GM21529 (cell line): Measurements from ENCODE around the gene RPS6KL1.

Source experiments
- ATAC-seq: cut with Tn5 transposase; IDR thresholded peaks from one replicate; pipeline ENCODE4 v1.9.1; 2021; ENCODE audit not compliant: unreplicated experiment

Gene RPS6KL1

DNA sequence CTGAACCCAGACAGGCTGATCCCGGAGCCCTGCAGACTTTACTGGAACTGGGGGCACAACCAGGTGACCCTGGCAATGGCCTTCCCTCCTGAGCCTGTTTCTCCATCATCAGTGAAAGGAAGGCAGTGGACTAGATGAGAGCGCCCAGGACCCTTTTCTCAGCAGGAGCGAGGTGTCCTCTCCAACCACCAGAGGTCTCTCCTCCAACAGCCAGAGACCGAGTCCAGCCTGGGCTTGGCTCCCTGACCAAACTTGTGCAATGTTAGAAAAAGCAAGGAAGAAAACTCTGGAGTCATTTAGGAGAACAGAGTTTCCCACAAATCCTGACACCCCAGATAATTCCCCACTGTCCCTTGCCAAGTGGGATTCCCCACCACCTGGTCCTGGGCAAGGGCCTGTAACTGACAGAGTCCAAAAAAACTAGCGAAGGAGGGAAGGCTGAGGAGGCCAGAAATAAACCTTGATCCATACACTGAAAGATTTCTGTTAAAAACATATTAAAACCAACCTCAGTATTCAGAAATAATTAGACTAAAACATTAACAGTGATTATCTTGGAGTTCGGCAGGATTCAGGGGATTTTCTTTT lies 9.0 kb downstream of the RPS6KL1 start:
- no peak for ATAC-seq

DNA sequence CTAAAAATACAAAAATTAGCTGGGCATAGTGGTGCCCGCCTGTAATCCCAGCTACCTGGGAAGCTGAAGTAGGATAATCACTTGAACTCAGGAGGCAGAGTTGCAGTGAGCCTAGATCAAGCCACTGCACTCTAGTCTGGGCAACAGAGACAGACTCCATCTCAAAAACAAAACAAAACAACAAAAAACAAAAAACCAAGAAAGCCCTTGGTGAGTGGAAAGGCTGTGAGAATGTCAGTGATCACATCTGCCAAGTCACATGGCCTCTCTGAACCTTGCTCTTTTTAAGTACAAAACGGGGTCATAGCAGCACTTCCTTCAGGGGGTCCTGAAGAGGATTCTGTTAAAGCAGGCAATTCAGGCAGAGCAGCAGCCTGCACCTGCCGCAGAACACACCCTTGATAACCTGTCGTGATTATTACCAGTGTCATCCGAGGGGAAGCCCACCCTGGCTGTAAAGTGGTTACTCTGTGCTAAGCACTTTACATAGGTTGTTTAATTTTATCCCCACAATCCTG lies 9.6 kb downstream of the RPS6KL1 start:
- no peak for ATAC-seq

DNA sequence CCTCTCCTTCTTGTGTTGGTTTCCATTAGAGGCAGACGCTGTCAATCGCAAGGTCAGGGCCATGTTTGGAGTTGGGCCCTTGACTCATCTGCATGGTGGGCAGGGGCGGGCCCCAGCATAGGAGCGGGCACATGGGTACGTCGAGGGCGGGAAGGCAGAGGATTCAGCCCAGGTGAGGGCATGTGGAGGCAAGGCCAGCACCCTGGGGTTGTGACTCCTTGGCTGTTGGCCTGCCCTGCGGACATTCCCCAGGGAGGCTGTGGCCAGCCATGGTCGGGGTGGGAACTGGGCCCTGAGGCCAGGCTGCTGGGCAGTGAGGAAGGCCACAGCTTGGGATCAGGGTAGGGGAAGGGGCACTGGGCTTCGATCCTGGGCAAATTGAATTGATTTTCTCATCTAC lies 10.3 kb downstream of the RPS6KL1 start:
- no peak for ATAC-seq

DNA sequence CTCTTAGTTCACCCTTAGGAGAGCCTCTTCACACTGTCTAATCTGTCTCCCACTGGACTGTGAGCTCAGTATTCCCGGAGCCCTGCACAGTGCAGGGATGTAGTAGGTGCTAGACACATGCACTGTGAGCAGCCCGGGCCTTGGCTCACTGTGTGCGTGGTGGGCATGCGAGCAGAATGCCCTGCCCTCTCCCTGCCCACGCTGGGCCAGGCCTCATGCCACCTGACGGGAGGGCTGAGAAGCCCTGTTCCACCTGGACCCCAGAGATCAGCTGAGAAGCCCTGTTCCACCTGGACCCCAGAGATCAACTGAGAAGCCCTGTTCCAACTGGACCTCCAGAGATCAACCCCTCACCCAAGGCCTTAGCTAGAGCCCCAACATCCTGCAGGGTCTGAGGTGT lies 10.9 kb downstream of the RPS6KL1 start:
- ATAC-seq = no peak

DNA sequence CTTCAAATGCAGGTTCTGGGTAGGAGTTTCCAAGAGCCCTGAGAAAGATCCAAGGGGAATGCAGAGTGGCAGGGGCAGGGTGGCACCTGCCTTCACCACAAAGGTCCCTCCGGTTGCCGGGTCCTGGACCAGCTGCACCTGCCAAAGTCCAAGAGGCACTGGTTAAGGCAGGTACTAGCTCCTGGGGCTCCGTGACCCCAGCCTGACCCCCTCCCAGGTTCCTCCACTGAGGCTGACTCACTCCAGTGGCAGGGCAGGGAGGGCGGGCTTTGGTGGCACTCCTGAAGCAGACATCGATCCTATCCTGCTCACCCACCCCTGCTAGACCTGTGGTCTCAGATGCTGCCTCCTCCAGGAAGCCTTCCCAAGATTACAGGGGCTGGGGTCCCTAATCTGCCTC lies 11.4 kb downstream of the RPS6KL1 start:
- no peak for ATAC-seq

DNA sequence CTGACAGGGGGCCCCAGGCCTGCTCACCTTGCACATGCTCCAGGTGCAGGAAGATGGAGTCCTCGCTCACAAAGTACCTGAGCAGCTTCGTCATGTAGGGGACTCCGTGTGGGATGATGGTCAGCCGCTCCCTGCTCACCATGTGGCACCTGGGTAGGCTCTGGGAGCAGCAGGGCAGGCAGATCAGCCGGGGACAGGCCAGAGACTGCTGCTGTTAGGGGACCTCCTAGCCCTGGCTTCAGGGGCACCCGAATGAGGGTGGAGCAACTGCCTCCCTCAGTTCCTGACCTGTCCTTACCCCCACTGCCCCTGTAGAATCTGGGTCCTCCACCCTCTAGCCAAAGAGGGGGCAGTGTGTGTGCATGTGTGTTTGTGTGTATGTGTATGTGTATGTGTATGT lies 11.8 kb downstream of the RPS6KL1 start:
- no peak for ATAC-seq

- ATAC-seq = no peak
These were observed 12.5 kb downstream of the RPS6KL1 start for GRCh38 chr14:74910556-74910955.

DNA sequence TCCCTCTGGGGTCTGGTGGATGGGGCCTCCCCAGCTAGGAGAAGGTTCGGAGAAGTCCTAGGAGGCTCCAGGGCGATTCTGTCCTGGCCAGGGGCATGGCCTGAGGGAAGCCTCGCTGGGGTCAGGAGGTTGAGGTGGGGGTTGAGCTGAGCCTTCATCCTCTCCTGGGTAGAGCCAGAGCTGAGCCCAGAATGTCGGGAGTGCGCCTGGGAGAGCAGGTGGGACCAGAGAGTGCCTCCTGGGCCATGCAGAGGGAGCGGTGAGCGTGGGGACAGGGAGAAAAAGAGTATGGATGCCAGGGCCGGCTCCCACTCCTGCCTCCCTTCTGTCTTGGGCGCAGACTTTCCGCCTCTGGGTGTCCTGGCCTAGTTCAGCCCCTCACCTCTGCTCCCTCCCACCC lies 13.1 kb downstream of the RPS6KL1 start:
- ATAC-seq = no peak

- ATAC-seq = no peak
These were observed 13.6 kb downstream of the RPS6KL1 start for GRCh38 chr14:74909501-74909900.

DNA sequence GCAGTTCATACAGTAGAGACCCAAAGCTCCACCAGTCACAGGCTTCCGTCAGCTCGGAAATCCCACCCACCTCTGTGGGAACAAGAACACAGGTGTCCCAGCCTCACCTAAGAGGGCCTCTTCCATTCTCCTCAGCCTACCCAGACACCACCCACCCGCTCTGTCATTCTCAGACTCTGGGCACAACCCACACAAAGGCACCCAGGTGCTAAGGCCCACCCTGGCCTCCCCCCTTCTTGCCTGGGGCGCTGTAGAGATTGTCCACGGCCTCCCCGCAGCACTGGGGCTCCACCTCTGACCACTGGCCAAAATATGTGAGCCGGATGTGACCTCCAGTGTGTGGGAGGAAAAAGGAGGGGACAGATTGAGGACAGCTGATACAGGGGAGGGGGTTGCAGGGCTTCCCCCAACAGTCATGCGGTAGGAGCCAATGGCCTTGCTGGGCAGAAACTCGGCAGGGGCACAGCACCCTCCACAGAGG lies 14.2 kb downstream of the RPS6KL1 start:
- ATAC-seq = no peak

DNA sequence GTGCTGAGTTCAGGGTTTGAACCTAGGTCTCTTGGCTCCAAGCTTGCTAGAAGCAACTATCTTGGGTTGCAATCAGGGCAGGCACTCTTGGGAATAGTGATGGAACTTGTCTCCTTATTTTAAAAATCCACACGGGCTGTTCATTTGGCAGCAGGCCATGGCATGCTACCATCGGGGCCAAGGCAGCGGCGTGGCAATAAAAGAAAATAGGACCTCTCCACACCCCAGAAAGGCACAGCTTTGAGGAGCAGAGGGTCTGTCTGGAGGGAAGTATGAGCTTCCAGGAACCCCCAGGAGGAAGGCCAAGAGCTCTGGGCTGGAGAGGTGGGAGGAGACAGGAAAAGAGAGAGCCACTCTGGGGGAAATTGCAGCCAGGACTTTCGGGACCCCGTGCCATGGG lies 15.3 kb downstream of the RPS6KL1 start:
- ATAC-seq = no peak

DNA sequence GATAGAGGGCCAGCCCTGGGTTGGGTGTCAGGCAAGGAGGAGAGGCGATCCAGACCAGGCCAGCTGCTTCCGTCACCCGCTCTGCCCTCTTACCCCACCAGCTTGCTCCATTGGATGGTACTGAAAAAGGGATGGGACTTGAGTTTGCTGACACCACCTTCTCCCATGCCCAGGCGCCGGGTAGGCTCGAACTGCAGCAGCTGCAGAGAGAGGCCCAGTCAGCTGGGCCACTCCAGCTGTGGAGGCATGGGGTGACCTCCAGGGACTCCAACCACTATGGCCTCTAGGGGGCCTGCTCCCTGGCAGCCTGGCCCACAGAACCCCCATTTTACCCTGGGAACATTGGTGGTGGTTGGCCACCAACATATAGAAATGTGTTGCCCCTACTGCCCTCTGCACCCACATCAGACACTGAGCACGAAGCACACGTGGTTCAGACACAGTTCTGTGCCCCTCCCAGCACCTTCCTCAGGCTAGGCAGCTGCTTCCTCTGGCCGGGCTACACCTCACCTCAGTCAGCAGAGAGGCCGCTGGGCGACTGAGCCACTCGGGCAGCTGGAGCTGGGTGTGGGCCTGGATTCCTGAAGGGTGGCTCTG lies 16.0 kb downstream of the RPS6KL1 start:
- ATAC-seq = no peak

DNA sequence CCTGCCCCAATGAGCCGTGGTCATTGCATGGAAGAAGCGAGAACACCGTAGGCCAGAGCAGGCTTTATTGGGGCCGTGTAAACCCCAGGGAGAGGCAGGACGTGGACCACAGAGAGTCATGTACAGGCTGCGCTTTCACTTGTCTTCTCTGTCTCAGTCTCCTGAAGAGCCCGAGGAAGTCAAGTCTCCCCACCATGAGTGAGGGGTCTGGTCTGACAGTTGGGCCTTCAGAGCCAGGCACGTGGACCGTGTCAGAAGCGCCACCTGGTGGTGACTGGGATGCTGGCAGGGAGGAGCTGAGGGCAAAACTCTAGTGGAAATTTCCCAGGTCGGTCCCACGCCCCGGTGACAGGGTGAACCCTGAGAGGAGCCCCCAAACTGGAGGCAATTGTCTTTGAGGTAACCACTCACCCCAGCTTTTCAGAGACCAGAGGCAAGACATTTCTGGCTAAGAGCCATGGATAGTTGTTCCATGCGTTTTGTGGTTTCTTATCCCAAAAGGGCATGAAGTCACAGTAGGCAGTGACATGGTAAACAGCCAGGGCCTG lies 17.4 kb downstream of the RPS6KL1 start:
- ATAC-seq = no peak

- ATAC-seq = no peak
These were observed 18.2 kb downstream of the RPS6KL1 start for GRCh38 chr14:74904635-74905503.

GRCh38 chr14:74902941-74903705 lies 19.9 kb downstream of the RPS6KL1 start:
- ATAC-seq = no peak

DNA sequence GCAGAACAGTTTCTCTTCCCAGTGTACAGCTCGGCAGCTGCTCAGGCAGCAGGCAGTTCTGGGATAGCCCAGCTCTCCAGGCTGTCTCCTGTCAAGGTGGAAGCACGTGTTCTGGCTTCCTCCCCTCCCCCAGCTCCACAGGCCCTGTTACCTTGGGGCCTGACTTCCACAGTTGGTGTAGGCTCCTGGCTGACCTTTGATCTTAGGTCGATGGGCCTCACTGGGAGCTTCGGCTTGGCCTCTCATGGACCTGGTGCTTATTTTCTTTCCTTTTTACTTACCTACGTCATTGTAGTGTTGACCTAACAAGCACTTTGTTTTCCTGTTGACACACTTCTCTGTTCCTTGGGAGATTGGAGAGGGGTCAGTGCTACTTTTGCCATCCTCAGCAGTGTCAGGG lies 24.4 kb downstream of the RPS6KL1 start:
- no peak for ATAC-seq

DNA sequence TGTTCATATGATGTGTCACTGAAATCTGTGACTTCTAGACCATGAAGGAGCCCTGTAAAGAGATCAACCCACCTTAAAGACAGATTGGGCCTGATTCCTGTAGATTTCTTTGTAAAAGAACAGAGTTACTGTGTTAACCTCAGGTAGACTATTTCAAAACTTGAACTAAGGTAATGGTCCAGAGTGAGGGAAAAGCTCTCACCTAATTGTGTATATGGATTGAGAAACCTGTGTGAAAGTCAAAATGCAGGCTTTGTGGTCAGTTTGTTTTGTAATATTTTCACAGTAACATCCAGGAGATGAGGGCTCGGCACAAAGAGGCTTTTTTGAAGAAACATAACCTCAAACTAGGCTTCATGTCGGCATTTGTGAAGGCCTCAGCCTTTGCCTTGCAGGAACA lies 25.0 kb downstream of the RPS6KL1 start:
- no peak for ATAC-seq

GRCh38 chr14:74897642-74898041 lies 25.4 kb downstream of the RPS6KL1 start:
- ATAC-seq = no peak

DNA sequence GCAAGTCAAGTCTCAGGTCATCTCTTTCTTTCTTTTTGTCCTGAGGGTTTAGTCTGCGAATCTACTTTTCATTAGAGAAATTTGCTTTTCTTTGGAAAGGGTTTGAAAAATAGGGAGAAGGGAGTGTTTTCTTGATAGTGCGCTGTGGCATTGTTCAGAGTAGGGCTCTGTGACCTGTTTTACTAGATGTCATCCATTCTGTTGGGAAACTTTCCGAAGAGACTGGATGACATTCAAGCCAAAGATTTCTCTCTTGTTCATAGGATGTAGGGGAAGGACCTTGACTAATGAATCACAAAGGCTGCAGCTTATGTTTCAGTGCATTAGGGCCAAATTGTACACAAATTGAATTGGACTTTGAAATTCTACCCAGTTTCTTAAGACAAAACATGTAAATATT lies 26.7 kb downstream of the RPS6KL1 start:
- ATAC-seq = no peak

DNA sequence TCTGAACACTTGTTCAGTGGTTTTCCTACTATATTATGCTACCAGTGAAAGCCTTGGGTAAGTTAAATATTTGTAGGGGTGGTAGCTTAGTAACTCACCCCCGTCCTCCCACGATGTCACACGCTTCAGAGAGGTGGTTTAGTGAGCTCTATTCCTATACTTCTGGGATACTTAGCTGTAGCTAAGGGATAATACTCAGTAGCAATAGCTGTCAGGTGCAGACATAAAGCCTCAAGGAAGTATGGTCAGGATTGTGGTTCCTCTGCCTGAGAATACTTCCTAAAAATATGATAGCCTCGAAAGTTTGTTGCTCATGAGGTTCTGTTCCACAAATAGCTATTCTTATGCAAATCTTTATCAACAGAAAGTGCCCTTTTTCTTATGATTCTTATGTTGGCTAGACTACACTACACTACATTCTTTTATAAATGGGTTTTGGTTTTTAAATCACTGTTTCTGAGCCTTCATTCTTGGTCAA lies 29.4 kb downstream of the RPS6KL1 start:
- ATAC-seq = peak; percentile 64

DNA sequence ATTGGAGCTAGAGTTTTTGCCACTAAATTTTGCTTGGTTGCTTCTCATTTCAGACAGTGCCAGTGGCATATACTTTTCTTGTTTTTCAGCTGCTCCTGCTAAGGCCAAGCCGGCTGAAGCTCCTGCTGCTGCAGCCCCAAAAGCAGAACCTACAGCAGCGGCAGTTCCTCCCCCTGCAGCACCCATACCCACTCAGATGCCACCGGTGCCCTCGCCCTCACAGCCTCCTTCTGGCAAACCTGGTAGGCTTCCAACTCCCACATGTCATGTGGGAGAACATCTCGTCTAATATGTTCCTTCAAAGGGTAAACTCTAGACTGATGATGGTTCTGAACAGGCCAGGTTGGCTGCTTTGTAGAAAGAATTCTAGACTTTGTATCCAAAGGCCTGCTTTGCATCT lies 30.3 kb downstream of the RPS6KL1 start:
- peak; percentile 6 for ATAC-seq
